IPS-NIHi7 (cell line): ENCODE results near the gene GXYLT2.

Experiments used
- DNase-seq: peaks from one replicate; pipeline ENCODE4 v3.0.0; 2012; ENCODE audit warnings: mixed read lengths; ENCODE audit errors: extremely low spot score

GXYLT2 gene

GRCh38 chr3:72887705-72888545, at the start of gene GXYLT2:
Gene GXYLT2 (plus strand): TSS chr3:72888046. CDS start chr3:72888234, 188 bp downstream.
- DNase-seq = peak; percentile 82

GRCh38 chr3:72839057-72839456, 48.8 kb upstream of the GXYLT2 start:
- no peak for DNase-seq

GRCh38 chr3:72844436-72844993, 43.3 kb upstream of the GXYLT2 start:
- DNase-seq = no peak

GRCh38 chr3:72846166-72846565, 41.7 kb upstream of the GXYLT2 start:
- DNase-seq = no peak

GRCh38 chr3:72847282-72847681, 40.6 kb upstream of the GXYLT2 start:
- no peak for DNase-seq

- DNase-seq = peak; percentile 93
Observed at GRCh38 chr3:72847751-72848702, 39.8 kb upstream of the GXYLT2 start, which contains the start of gene SHQ1. Gene SHQ1 (minus strand): TSS chr3:72848445. CDS start chr3:72848340, 105 bp downstream.

GRCh38 chr3:72848703-72849081, 39.2 kb upstream of the GXYLT2 start:
- DNase-seq = no peak

- DNase-seq = no peak
Observed at GRCh38 chr3:72855001-72855400, 32.8 kb upstream of the GXYLT2 start.

GRCh38 chr3:72860053-72860452, 27.8 kb upstream of the GXYLT2 start:
- DNase-seq = no peak

- no peak for DNase-seq
Observed at GRCh38 chr3:72860846-72861245, 27.0 kb upstream of the GXYLT2 start.

GRCh38 chr3:72862314-72863090, 25.3 kb upstream of the GXYLT2 start:
- no peak for DNase-seq

GRCh38 chr3:72872183-72872582, 15.7 kb upstream of the GXYLT2 start:
- DNase-seq = no peak

GRCh38 chr3:72887343-72887704, 522 bp upstream of the GXYLT2 start:
- no peak for DNase-seq

GRCh38 chr3:72888546-72889309, 882 bp downstream of the GXYLT2 start:
- peak; percentile 39 for DNase-seq

GRCh38 chr3:72889310-72890165, 1.7 kb downstream of the GXYLT2 start:
- no peak for DNase-seq

GRCh38 chr3:72890166-72890925, 2.5 kb downstream of the GXYLT2 start:
- DNase-seq = no peak

GRCh38 chr3:72891053-72891855, 3.4 kb downstream of the GXYLT2 start:
- DNase-seq = no peak
